Omental fat pad (tissue), 4 donors: ENCODE results near the gene PACRG. TPM values are rescaled to one million over a fixed set of nuclear protein-coding genes. Genes with fewer than 3 reads are reported as not detected.

Source experiments
- ATAC-seq: fragments of 150-250 bp; one replicate; pipeline ENCODE4 v1.9.1; 2016; ENCODE audit warnings: mild to moderate bottlenecking, moderate library complexity; ENCODE audit not compliant: low FRiP score
- DNase-seq: peaks from one replicate; pipeline ENCODE4 v3.0.0-alpha.2; 2019; ENCODE audit warnings: low spot score
- CTCF ChIP-seq, 3 donors: fragments of 450-650 bp; IDR thresholded peaks; one replicate each; pipeline ENCODE4 v1.5.1; 2016 to 2017; ENCODE audit warnings: antibody characterized with exemption in 3 of 3, mild to moderate bottlenecking in 3 of 3, moderate library complexity in 2 of 3
- total RNA-seq, 4 donors: library from RNA; depleted of rRNA; stranded (reverse); fragments of >200 nt; gene quantifications; one replicate each; pipeline ENCODE4 v1.1.0, GENCODE V29; 2016

The PACRG gene
- total RNA-seq, 4 donors from 2014 or later, result 0.48 to 2.5 (median 1.3) TPM; not detected in 1

- DNase-seq (no peak), ATAC-seq (no peak)
- TF ChIP-seq CTCF (IDR thresholded peaks at IDR 0.05), result no peak
Observed at GRCh38 chr6:162904069-162904663, 176.4 kb downstream of the PACRG start.

- no peak for DNase-seq
- TF ChIP-seq CTCF (IDR thresholded peaks at IDR 0.05), result no peak
- ATAC-seq, result no peak
Observed at GRCh38 chr6:162906479-162906878, 178.7 kb downstream of the PACRG start.

- DNase-seq (no peak), ATAC-seq (no peak)
- no peak for TF ChIP-seq CTCF (IDR thresholded peaks at IDR 0.05)
Observed at GRCh38 chr6:162907876-162908481, 180.2 kb downstream of the PACRG start.

GRCh38 chr6:162913206-162913605, 185.4 kb downstream of the PACRG start:
- no peak for TF ChIP-seq CTCF (IDR thresholded peaks at IDR 0.05)
- ATAC-seq (no peak), DNase-seq (no peak)

- DNase-seq (no peak), ATAC-seq (no peak)
- TF ChIP-seq CTCF (IDR thresholded peaks at IDR 0.05), result no peak
Observed at GRCh38 chr6:162917506-162917905, 189.7 kb downstream of the PACRG start.

- DNase-seq (no peak), ATAC-seq (no peak)
- TF ChIP-seq CTCF (IDR thresholded peaks at IDR 0.05), result no peak
Observed at GRCh38 chr6:162921062-162921461, 193.3 kb downstream of the PACRG start.

- ATAC-seq, result no peak
- TF ChIP-seq CTCF (IDR thresholded peaks at IDR 0.05), result no peak
Observed at GRCh38 chr6:162921510-162922040, 193.8 kb downstream of the PACRG start.

More at GRCh38 chr6:162921510-162922040, 193.8 kb downstream of the PACRG start:
- DNase-seq, result no peak
